HepG2 (cell line): Measurements from ENCODE around the gene ITPR1. TPM values are rescaled to one million over a fixed set of nuclear protein-coding genes. Genes with fewer than 3 reads are reported as not detected.

Experiments
- ARHGAP35 ChIP-seq: sonication (generic); formaldehyde crosslinking; IDR thresholded peaks from 2 replicates; pipeline ENCODE4 v1.9.0; 2022; ENCODE audit warnings: mild to moderate bottlenecking, inconsistent platforms, moderate library complexity, missing genetic modification reagents, borderline replicate concordance
- ARNT ChIP-seq: fragments of 450-650 bp; IDR thresholded peaks from 2 replicates; pipeline ENCODE4 v1.6.1; 2017
- CBX1 ChIP-seq: IDR thresholded peaks from one replicate; pipeline ENCODE4 v1.6.1; 2016; ENCODE audit warnings: antibody characterized with exemption, low read depth
- CBX5 ChIP-seq: sonication (generic); formaldehyde crosslinking; IDR thresholded peaks from 2 replicates; pipeline ENCODE4 v1.4.0; 2020; ENCODE audit warnings: missing genetic modification reagents, borderline replicate concordance
- ERF ChIP-seq: IDR thresholded peaks from 2 replicates; pipeline ENCODE4 v1.6.1; 2018; ENCODE audit warnings: missing biosample characterization, missing genetic modification reagents
- ESRRA ChIP-seq: sonication (generic); formaldehyde crosslinking; IDR thresholded peaks from 2 replicates; pipeline ENCODE4 v1.5.1; 2020; ENCODE audit warnings: mild to moderate bottlenecking, low read depth, missing genetic modification reagents
- HCFC1 ChIP-seq: fragments of 150-350 bp; IDR thresholded peaks from 2 replicates; pipeline ENCODE4 v1.6.1; 2014; ENCODE audit warnings: low read depth, low read length
- JUN ChIP-seq: sonication (generic); formaldehyde crosslinking; IDR thresholded peaks from 2 replicates; pipeline ENCODE4 v1.4.0; 2020; ENCODE audit warnings: mild to moderate bottlenecking, missing genetic modification reagents
- KLF11 ChIP-seq: IDR thresholded peaks from 2 replicates; pipeline ENCODE4 v1.6.1; 2016; ENCODE audit warnings: missing compliant biosample characterization
- NFIB ChIP-seq: sonication (generic); formaldehyde crosslinking; IDR thresholded peaks from 2 replicates; pipeline ENCODE4 v1.9.0; 2021; ENCODE audit warnings: missing genetic modification reagents, mild to moderate bottlenecking, borderline replicate concordance
- RAD51 ChIP-seq: fragments of 450-650 bp; IDR thresholded peaks from 2 replicates; pipeline ENCODE4 v1.6.1; 2016; ENCODE audit warnings: borderline replicate concordance
- RBFOX2 ChIP-seq: fragments of 200-400 bp; formaldehyde crosslinking; IDR thresholded peaks from 2 replicates; pipeline ENCODE4 v1.6.1; 2017; ENCODE audit warnings: low read depth, mild to moderate bottlenecking, low read length
- RFX3 ChIP-seq: IDR thresholded peaks from 2 replicates; pipeline ENCODE4 v1.6.1; 2016; ENCODE audit warnings: missing biosample characterization, missing genetic modification reagents
- RFX5 ChIP-seq: IDR thresholded peaks from 2 replicates; pipeline ENCODE4 v1.6.1; 2011; ENCODE audit warnings: low read depth, low read length, improper control_type of control experiment
- RORA ChIP-seq: sonication (generic); formaldehyde crosslinking; IDR thresholded peaks from 2 replicates; pipeline ENCODE4 v1.5.0; 2020; ENCODE audit warnings: mild to moderate bottlenecking, missing genetic modification reagents, moderate library complexity
- SMAD9 ChIP-seq: sonication (generic); formaldehyde crosslinking; IDR thresholded peaks from 2 replicates; pipeline ENCODE4 v1.5.1; 2020; ENCODE audit warnings: mild to moderate bottlenecking, missing genetic modification reagents
- ZBTB7B ChIP-seq: sonication (generic); formaldehyde crosslinking; IDR thresholded peaks from 2 replicates; pipeline ENCODE4 v1.4.0; 2020; ENCODE audit warnings: missing genetic modification reagents
- ZFAT ChIP-seq: sonication (generic); formaldehyde crosslinking; conservative IDR thresholded peaks from 2 replicates; pipeline ENCODE4 v1.8.1; 2023; ENCODE audit warnings: missing genetic modification reagents, inconsistent platforms
- ZIK1 ChIP-seq: sonication (generic); formaldehyde crosslinking; IDR thresholded peaks from 2 replicates; pipeline ENCODE4 v1.5.0; 2020; ENCODE audit warnings: mild to moderate bottlenecking, low read depth, missing genetic modification reagents, borderline replicate concordance
- ZNF383 ChIP-seq: sonication (generic); formaldehyde crosslinking; IDR thresholded peaks from 2 replicates; pipeline ENCODE4 v1.4.0; 2020; ENCODE audit warnings: missing genetic modification reagents, mild to moderate bottlenecking, borderline replicate concordance
- ZNF431 ChIP-seq: sonication (generic); formaldehyde crosslinking; IDR thresholded peaks from 2 replicates; pipeline ENCODE4 v1.9.0; 2022; ENCODE audit warnings: missing genetic modification reagents, low read depth, mild to moderate bottlenecking, borderline replicate concordance
- ZNF598 ChIP-seq: sonication (generic); formaldehyde crosslinking; IDR thresholded peaks from 2 replicates; pipeline ENCODE4 v1.5.1; 2020; ENCODE audit warnings: mild to moderate bottlenecking, missing genetic modification reagents, borderline replicate concordance
- polyA plus RNA-seq, 8 experiments: library from polyadenylated mRNA; depleted of rRNA in 3 of 8; stranded (reverse) in 7 of 8; unstranded in 1 of 8; fragments of >200 nt; fragmentation: Illumina TruSeq in 4 of 8; extraction: Trizol in 4 of 8; gene quantifications; 2 replicates each; pipeline versions ENCODE4 v1.2.1 to v1.2.3, GENCODE V29; 2011 to 2016; ENCODE audit warnings: low read depth in 4 of 8, missing spikeins in 1 of 8, mixed read lengths in 1 of 8; ENCODE audit not compliant: insufficient read depth in 1 of 8
- total RNA-seq, 5 experiments: library from RNA; depleted of rRNA; stranded (reverse); fragments of >200 nt; fragmentation: Illumina TruSeq; extraction: Trizol; gene quantifications; 2 replicates each; pipeline ENCODE4 v1.2.3, GENCODE V29; 2016; ENCODE audit warnings: low read depth in 1 of 5
- TF ChIP-seq, protein P1 (sequence below): sonication (generic); formaldehyde crosslinking; IDR thresholded peaks from 2 replicates; pipeline ENCODE4 v1.4.0; 2020; ENCODE audit warnings: missing genetic modification reagents
- TF ChIP-seq, protein P2 (sequence below): sonication (generic); formaldehyde crosslinking; IDR thresholded peaks from 2 replicates; pipeline ENCODE4 v1.4.0; 2020; ENCODE audit warnings: low read depth, mild to moderate bottlenecking, missing genetic modification reagents
- TF ChIP-seq, protein P3 (sequence below): IDR thresholded peaks from 2 replicates; pipeline ENCODE4 v1.6.1; 2016; ENCODE audit warnings: low read depth, borderline replicate concordance
- TF ChIP-seq, protein P4 (sequence below): sonication (generic); formaldehyde crosslinking; IDR thresholded peaks from 2 replicates; pipeline ENCODE4 v1.5.0; 2020; ENCODE audit warnings: mild to moderate bottlenecking, missing genetic modification reagents

ITPR1 gene
- total and polyA plus RNA-seq, 2 of the 13 experiments (the other 11 are each of a cell fraction or from before 2014, with no cell fraction given): 10.0 to 11.4 TPM

DNA sequence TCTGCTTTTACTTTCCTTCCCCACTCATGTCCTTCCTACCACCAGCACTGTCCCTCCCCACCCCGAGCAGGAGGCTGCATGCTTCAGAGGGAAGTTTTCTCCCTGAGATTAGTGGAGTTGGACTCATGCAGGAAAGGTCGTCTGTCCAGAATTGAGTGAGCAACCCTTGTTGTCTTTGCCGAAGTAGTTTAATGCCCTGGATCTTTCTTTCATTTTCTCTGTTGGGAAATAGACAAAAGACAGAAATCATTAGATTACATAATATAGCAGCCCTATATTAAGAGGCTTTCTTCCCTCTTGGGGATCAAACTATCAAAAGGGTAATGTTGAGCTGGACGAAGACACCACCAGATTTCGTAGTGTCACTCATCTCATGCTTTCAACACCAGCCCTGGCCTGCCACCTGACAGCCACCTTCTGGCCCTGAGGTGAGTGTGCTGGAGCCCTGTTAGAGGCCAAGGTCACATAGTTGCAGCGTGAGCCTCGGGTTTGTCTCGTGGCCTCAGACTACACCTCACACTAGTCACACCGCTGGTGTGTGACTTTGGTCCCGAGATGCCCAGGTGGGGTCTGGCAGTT is 231.0 kb downstream of the ITPR1 start (continued):
- TF ChIP-seq ESRRA (CRISPR knock-in tag): peak; percentile 80
- TF ChIP-seq CBX5: no peak
- no peak for TF ChIP-seq SMAD9 (CRISPR knock-in tag)
- no peak for TF ChIP-seq KLF11
- TF ChIP-seq RORA (CRISPR knock-in tag): no peak
- TF ChIP-seq, protein P1, sequence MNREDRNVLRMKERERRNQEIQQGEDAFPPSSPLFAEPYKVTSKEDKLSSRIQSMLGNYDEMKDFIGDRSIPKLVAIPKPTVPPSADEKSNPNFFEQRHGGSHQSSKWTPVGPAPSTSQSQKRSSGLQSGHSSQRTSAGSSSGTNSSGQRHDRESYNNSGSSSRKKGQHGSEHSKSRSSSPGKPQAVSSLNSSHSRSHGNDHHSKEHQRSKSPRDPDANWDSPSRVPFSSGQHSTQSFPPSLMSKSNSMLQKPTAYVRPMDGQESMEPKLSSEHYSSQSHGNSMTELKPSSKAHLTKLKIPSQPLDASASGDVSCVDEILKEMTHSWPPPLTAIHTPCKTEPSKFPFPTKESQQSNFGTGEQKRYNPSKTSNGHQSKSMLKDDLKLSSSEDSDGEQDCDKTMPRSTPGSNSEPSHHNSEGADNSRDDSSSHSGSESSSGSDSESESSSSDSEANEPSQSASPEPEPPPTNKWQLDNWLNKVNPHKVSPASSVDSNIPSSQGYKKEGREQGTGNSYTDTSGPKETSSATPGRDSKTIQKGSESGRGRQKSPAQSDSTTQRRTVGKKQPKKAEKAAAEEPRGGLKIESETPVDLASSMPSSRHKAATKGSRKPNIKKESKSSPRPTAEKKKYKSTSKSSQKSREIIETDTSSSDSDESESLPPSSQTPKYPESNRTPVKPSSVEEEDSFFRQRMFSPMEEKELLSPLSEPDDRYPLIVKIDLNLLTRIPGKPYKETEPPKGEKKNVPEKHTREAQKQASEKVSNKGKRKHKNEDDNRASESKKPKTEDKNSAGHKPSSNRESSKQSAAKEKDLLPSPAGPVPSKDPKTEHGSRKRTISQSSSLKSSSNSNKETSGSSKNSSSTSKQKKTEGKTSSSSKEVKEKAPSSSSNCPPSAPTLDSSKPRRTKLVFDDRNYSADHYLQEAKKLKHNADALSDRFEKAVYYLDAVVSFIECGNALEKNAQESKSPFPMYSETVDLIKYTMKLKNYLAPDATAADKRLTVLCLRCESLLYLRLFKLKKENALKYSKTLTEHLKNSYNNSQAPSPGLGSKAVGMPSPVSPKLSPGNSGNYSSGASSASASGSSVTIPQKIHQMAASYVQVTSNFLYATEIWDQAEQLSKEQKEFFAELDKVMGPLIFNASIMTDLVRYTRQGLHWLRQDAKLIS (CRISPR knock-in tag): no peak
- TF ChIP-seq ERF (CRISPR knock-in tag): peak; percentile 48; the same call in 1 of the 2 replicates
- TF ChIP-seq ZIK1 (CRISPR knock-in tag): no peak
- TF ChIP-seq ZBTB7B (CRISPR knock-in tag): no peak
- peak; percentile 64; the same call in 1 of the 2 replicates for TF ChIP-seq ZNF431 (CRISPR knock-in tag)
- TF ChIP-seq ZNF598 (CRISPR knock-in tag): no peak
- no peak for TF ChIP-seq NFIB (CRISPR knock-in tag)
- no peak for TF ChIP-seq ZFAT (CRISPR knock-in tag)
- TF ChIP-seq ARNT: no peak
- TF ChIP-seq, protein P2, sequence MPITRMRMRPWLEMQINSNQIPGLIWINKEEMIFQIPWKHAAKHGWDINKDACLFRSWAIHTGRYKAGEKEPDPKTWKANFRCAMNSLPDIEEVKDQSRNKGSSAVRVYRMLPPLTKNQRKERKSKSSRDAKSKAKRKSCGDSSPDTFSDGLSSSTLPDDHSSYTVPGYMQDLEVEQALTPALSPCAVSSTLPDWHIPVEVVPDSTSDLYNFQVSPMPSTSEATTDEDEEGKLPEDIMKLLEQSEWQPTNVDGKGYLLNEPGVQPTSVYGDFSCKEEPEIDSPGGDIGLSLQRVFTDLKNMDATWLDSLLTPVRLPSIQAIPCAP (CRISPR knock-in tag): no peak
- TF ChIP-seq ARHGAP35 (CRISPR knock-in tag): no peak
- no peak for TF ChIP-seq HCFC1
- no peak for TF ChIP-seq CBX1
- TF ChIP-seq, protein P3, sequence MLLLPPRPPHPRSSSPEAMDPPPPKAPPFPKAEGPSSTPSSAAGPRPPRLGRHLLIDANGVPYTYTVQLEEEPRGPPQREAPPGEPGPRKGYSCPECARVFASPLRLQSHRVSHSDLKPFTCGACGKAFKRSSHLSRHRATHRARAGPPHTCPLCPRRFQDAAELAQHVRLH (CRISPR knock-in tag): no peak
- no peak for TF ChIP-seq RFX5
- TF ChIP-seq, protein P4, sequence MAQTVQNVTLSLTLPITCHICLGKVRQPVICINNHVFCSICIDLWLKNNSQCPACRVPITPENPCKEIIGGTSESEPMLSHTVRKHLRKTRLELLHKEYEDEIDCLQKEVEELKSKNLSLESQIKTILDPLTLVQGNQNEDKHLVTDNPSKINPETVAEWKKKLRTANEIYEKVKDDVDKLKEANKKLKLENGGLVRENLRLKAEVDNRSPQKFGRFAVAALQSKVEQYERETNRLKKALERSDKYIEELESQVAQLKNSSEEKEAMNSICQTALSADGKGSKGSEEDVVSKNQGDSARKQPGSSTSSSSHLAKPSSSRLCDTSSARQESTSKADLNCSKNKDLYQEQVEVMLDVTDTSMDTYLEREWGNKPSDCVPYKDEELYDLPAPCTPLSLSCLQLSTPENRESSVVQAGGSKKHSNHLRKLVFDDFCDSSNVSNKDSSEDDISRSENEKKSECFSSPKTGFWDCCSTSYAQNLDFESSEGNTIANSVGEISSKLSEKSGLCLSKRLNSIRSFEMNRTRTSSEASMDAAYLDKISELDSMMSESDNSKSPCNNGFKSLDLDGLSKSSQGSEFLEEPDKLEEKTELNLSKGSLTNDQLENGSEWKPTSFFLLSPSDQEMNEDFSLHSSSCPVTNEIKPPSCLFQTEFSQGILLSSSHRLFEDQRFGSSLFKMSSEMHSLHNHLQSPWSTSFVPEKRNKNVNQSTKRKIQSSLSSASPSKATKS: no peak
- no peak for TF ChIP-seq JUN (CRISPR knock-in tag)
- no peak for TF ChIP-seq RFX3 (CRISPR knock-in tag)
- no peak for TF ChIP-seq RAD51
- TF ChIP-seq ZNF383 (CRISPR knock-in tag): no peak
- no peak for TF ChIP-seq RBFOX2
